ENCODE results near the gene PCCA. TPM values are rescaled to one million over a fixed set of nuclear protein-coding genes. Genes with fewer than 3 reads are reported as not detected.
"Not testable (repeated sequence)": the region's sequence is repeated elsewhere in the genome, so short reads cannot be mapped to it uniquely, and the experiment has no call there.

PCCA gene
- polyA plus RNA-seq, 1 of the 3 experiments (the other 2 are of a cell fraction) = 7.3 TPM

- CTCF ChIA-PET = no interaction called here
- Histone ChIP-seq H3K4me3 (ENCODE audit: low read depth in 2 of 2, low read length in 1 of 2) (no peak overlapping the region), H3K9me3 (no peaks in the 10 kb centered on the region), H3K27ac (ENCODE audit: low read depth in 2 of 2, low read length in 1 of 2) (no peak overlapping the region), H3K27me3 (ENCODE audit: insufficient read depth) (no peaks in the 10 kb centered on the region), H3K4me1 (ENCODE audit: control insufficient read depth in 1 of 2, insufficient read depth in 2 of 2, low read depth in 1 of 2, low read length in 1 of 2) (no peaks in the 10 kb centered on the region), H3K79me2 (ENCODE audit: insufficient read depth) (peaks cover 6% of the 10 kb centered on the region), H4K20me1 (ENCODE audit: insufficient read depth) (no peaks in the 10 kb centered on the region), H3K36me3 (replicated peaks in 1 of 2; ENCODE audit: control insufficient read depth in 1 of 2, insufficient read depth in 2 of 2, low read length in 1 of 2) (peaks cover 2 to 28% of the 10 kb centered on the region in 2 experiments), H3K4me2 (no peak overlapping the region), H3K9ac (no peak overlapping the region), H3K9me2 (no peaks in the 10 kb centered on the region), H3F3A (replicated peaks; ENCODE audit: insufficient read depth) (no peaks in the 10 kb centered on the region), H2AFZ (ENCODE audit: low read depth) (no peak overlapping the region)
- no peak for TF ChIP-seq POLR2AphosphoS5 (IDR thresholded peaks at IDR 0.05; ENCODE audit: low read depth, low read length)
- DNase-seq = no peak
- 89% methylated on average over 1 of the region's 1 CpG for WGBS (ENCODE audit: low lambda C conversion rate)
- POLR2A ChIA-PET = no interaction called here
Observed at GRCh38 chr13:100139817-100140216, 50.9 kb downstream of the PCCA start.

- no peak overlapping the region for H3K4me3 ChIP-seq (ENCODE audit: low read depth in 2 of 2, low read length in 1 of 2)
- no peaks in the 10 kb centered on the region for H4K20me1 ChIP-seq (ENCODE audit: insufficient read depth)
- H3K9me2 ChIP-seq = no peaks in the 10 kb centered on the region
- H3K9ac ChIP-seq = no peak overlapping the region
- DNase-seq = no peak
- POLR2A ChIA-PET = no interaction called here
- H3K36me3 ChIP-seq (replicated peaks in 1 of 2; ENCODE audit: control insufficient read depth in 1 of 2, insufficient read depth in 2 of 2, low read length in 1 of 2) = peaks cover 4 to 28% of the 10 kb centered on the region in 2 experiments
- no peaks in the 10 kb centered on the region for H3K27me3 ChIP-seq (ENCODE audit: insufficient read depth)
- no peaks in the 10 kb centered on the region for H3K9me3 ChIP-seq
- H3K27ac ChIP-seq (ENCODE audit: low read depth in 2 of 2, low read length in 1 of 2) = no peak overlapping the region
- CTCF ChIA-PET = no interaction called here
- H3K79me2 ChIP-seq (ENCODE audit: insufficient read depth) = peaks cover 6% of the 10 kb centered on the region
- TF ChIP-seq GABPA (IDR thresholded peaks at IDR 0.05; ENCODE audit: low read depth) (no peak), NRF1 (IDR thresholded peaks at IDR 0.05; ENCODE audit: low read depth, low read length) (no peak), RAD21 (IDR thresholded peaks at IDR 0.05; ENCODE audit: low read length) (no peak), PBX3 (IDR thresholded peaks at IDR 0.05) (no peak), ZBTB33 (IDR thresholded peaks at IDR 0.05; ENCODE audit: borderline replicate concordance, low read depth) (no peak), YY1 (IDR thresholded peaks at IDR 0.05; ENCODE audit: low read depth) (no peak), NFIC (IDR thresholded peaks at IDR 0.05; ENCODE audit: borderline replicate concordance) (no peak), POLR2AphosphoS5 (IDR thresholded peaks at IDR 0.05; ENCODE audit: low read depth, low read length) (no peak), SIN3A (IDR thresholded peaks at IDR 0.05; ENCODE audit: borderline replicate concordance, low read depth, low read length) (no peak), MEF2A (IDR thresholded peaks at IDR 0.05; ENCODE audit: borderline replicate concordance, low read depth) (no peak), RCOR1 (IDR thresholded peaks at IDR 0.05; ENCODE audit: low read length) (no peak), MXI1 (IDR thresholded peaks at IDR 0.05; ENCODE audit: low read depth, low read length) (no peak)
- no peak overlapping the region for H3K4me2 ChIP-seq
- H3K4me1 ChIP-seq (ENCODE audit: control insufficient read depth in 1 of 2, insufficient read depth in 2 of 2, low read depth in 1 of 2, low read length in 1 of 2) = no peaks in the 10 kb centered on the region
- 83% methylated on average over 2 of the region's 2 CpGs for WGBS (ENCODE audit: low lambda C conversion rate)
- no peak overlapping the region for H2AFZ ChIP-seq (ENCODE audit: low read depth)
- no peaks in the 10 kb centered on the region for H3F3A ChIP-seq (replicated peaks; ENCODE audit: insufficient read depth)
Observed at GRCh38 chr13:100140441-100140840, 51.5 kb downstream of the PCCA start.

GRCh38 chr13:100141461-100141961 is 52.6 kb downstream of the PCCA start:
- H3K79me2 ChIP-seq (ENCODE audit: insufficient read depth); H3K4me1 ChIP-seq (ENCODE audit: control insufficient read depth in 1 of 2, insufficient read depth in 2 of 2, low read depth in 1 of 2, low read length in 1 of 2); CTCF ChIA-PET; H3K4me2 ChIP-seq; H4K20me1 ChIP-seq (ENCODE audit: insufficient read depth); POLR2A ChIA-PET; H2AFZ ChIP-seq (ENCODE audit: low read depth); H3K9me2 ChIP-seq; DNase-seq; H3K9me3 ChIP-seq; H3K27me3 ChIP-seq (ENCODE audit: insufficient read depth); H3K27ac ChIP-seq (ENCODE audit: low read depth in 2 of 2, low read length in 1 of 2); H3K9ac ChIP-seq; H3K4me3 ChIP-seq (ENCODE audit: low read depth in 2 of 2, low read length in 1 of 2); H3F3A ChIP-seq (replicated peaks; ENCODE audit: insufficient read depth): not testable (repeated sequence)
- peaks cover 4 to 27% of the 10 kb centered on the region in 2 experiments for H3K36me3 ChIP-seq (replicated peaks in 1 of 2; ENCODE audit: control insufficient read depth in 1 of 2, insufficient read depth in 2 of 2, low read length in 1 of 2)
- 95% methylated on average over 5 of the region's 5 CpGs for WGBS (ENCODE audit: low lambda C conversion rate)
